NCI-H345 (cell line): ENCODE measurements around the gene ZNF474.

Experiments
- DNase-seq: peaks from one replicate; lab custom pipeline; 2025; lab: John Stamatoyannopoulos, UW

Gene ZNF474

DNA sequence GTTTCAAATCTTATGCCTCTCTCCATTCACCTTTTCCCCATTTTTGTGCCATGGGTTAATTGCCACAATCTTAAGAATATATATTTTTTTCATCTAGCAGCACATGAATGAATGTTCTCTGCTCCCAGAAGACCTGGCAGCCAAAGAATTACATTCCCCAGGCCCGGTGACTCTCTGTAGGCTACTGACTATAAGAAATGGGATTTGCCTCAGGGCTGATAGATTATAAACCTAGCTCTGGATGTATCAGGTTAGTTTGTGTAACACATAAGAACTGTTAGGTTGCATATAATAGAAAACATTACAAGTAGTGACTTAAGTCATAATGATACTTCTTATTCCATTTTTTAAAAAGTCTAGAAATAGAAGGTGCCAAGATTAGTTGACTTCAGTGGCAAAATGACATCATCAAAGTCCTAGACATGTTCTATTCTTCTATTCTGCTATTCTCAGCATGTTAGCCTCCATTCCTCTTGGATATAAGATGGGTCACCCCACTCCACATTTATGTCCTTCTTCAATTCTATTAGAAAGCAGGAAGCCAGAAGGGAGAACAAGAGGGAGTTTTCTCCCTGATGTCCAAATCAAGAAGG lies 10.9 kb upstream of the ZNF474 start:
- no peak for DNase-seq

DNA sequence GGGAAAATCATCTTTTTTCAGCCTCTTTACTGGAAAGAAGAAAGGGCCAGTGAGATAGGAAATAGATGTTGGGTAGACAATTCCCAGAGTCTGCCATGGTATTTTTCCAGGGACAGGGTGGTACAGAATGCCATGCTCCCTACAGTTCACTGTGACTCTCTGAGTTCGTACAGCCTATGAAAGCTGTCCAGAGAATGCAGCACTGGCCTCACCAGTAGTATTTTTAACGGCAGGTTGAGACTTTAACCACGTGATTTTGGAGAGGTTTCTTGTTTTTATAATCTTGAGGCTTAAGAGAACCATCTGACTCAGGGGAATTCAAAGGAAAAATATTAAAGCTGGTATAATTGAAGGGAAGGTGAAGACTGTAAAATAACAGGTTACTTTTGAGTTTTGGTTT lies 10.1 kb upstream of the ZNF474 start:
- no peak for DNase-seq

DNA sequence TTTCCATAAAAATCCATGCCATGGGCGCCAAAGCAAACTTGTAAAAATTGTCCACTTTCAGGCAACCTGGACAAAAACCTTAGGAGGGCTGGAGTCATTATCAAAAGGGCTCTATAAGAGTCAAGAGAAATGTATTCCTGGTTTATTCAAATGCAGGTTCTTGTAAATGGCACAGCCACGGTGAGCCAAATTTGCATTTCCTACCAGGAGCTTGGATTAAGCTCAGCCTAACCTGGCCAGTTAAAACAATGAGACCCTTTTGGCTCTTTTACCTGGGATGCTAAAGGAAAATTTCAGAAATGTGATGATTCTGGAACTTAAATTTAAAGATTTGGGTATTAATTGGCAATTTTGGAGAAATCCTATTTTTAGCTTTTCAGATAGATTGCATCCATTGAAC lies 8.9 kb upstream of the ZNF474 start:
- no peak for DNase-seq

DNA sequence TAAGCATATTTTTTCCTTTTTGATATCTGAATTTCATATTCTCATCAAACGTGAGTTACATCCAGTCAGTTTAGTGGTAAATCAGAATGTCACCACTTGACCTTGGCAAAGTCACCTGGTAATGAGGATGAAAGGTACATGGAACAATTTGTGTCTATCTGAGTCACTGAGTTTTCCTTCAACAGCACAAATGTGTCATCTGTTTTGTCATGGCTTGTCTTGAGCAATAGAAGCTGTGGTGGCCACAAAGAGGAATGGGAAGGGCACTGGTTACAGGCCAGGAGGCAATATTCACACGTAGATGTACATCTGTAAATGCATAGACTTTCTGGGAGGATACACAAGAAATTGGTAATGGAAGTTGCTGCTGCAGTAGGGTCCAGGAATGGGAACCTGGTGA lies 8.4 kb upstream of the ZNF474 start:
- DNase-seq: no peak

DNA sequence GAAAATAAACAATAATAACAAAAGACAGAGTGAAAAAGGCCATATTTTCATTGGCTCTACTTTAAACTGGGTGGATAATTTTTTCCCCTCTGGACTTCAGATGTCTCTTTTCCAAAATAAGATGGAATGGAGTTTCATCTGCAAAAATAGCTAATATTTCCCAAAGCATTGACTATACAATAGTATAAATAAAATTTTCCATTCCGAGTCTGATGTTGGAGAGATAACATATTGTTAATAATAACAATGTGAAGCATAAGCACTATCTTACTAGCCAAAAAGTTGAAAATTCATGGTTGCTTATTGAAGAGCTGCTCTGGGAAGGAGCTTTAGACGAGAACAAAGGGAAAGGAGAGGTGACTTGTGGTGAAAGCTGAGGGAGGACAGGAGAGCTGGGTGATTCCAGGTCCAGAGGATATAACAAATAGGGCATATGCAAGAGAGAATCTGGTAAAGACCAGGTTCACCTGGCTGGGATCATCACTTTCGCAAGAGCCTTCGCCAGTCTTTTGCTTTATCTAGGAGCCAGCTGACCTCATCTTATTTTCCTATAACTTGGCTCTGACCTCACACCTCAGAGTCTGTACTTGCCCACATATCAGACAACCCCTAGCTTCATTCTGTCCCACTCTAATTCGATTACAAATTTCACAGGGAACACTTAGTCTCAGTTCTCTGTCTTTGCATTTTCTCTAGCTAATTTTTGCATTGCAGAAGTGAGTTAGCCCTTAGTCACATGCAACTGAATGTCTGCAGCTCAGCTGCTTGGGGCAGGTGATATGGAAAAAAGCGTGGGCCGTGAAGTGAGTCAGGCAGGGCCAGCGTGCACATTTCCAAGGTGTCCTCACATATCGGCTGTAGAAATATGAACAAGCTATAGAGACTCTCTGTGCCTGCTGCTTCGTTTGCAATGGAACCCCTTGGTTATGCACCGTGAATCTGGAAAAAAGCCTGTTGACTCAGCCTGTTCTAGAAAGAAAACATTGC lies 7.6 kb upstream of the ZNF474 start:
- DNase-seq: no peak

DNA sequence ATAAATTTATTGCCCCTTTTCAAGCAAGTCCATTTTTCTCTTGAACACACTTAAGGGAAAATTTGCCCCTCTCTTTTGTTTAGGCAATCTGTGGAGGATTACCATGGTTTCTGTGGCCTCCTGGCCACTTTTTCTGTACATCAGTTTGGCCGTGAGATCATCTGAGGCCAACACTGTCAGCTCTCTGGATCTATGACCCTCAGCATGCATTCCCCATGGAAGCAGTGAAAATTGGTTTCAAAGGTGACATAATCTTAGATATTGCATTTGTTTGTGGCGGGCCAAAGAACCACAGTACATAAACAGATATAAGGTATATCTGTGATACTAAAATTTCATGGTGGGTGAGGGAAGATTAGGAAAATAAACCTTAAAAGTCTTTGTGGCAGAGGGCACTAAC lies 4.6 kb upstream of the ZNF474 start:
- no peak for DNase-seq

DNA sequence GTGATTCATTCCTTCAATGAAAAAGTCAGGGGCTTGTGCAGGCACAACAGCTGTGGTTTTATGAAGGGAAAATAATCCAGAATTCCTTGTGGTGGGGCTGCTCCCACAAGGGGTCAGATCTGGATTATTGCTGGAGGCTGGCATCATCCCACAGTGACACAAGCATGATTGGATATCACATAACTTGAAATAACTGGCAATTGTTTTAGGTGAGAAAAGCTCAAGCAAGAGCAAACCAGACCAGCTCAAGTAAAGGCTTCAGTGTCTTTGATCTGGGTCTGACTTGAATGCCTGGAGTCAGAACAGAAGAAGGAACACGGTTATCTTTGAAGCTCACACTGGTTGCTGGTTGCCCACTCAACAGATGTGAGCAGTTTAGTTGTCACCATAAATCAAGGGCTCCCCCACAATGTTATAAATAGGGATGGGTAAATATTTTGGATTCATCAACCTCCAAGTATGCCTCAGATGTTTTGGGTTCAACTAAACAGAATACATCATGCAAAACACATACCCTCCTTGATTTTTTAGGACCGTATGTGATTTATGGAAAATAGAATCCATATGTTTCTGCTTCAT lies 3.1 kb upstream of the ZNF474 start:
- no peak for DNase-seq

DNA sequence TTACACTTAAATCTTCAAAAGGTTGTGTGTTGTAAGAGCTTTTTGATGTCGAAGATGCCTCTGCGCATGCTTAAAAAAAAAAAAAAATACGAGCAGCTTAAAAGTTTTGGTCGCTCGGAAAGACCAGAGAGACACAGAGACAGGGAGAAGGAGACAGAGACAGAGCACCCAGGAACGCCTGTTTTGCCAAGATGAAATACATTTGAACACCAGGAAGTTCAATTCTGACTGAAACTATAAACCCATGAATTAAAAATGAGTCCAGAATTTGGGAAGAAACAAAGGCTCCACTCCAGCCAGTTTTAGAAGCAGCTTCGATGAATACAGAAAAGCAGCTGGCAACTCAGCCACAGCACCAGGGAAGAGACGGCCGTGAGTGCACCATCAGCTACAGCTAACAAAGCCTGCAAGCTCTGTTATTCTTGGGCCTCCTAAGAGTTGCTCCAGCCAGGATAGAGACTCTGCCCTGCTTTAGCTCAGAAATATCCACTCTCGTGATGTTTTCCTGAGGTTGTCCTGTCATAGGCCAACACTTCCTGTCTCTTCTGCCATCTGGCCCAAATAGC lies 2.5 kb upstream of the ZNF474 start:
- no peak for DNase-seq

DNA sequence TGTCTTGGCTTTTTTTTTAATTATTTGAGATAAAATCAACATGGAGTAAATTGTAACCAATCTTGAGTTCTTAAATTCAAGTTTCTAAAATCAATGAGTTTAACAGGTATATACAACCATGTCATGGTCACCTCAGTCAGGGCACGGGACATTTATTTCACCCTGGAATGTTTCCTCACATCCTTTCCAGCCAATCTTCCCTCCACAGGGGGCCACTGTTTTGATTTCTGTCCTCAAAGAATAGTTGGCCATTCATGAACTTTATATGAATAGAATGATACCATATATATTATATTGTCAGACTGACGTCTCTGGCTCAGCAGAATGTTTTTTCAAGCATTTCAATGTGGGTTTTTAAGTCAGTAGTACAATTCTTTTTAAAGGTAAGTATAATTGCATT lies 806 bp downstream of the ZNF474 start:
- no peak for DNase-seq

DNA sequence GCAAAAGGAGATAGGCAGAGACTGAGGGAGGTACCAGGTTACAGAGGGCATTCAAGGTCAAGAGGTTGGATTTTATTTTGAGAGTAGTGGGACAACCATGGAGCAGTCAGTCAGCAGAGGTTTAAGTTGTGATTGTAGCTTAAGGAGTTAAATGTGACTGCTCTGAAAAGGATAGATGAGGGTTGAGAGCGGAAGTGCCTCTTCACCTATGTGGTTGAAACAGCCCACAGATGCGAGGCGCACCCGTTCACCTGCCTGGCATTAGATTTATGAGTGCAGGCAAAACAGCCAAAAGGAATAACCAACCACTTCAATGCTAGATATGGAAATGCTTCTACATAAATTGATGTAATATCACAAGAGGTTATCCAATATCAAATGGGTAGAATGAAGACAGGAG lies 8.4 kb downstream of the ZNF474 start:
- no peak for DNase-seq

DNA sequence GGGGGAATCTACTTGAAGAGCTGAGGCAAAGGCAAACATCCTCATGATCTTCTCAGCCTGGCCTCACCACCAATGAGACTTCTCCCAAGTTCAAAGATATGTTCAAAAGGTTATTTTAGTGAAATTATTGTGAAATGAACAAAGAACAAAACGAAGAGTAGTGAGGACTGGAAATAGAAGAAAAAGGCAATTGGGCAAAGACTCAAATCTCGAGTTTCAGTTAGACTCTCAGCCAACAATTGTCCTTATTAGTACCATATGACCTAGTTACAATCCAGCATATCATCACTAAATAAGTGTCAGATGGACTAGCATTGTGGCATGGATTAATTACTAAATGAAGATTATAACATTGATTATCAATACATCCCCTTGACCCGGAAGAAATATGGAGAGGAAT lies 9.0 kb downstream of the ZNF474 start:
- no peak for DNase-seq

DNA sequence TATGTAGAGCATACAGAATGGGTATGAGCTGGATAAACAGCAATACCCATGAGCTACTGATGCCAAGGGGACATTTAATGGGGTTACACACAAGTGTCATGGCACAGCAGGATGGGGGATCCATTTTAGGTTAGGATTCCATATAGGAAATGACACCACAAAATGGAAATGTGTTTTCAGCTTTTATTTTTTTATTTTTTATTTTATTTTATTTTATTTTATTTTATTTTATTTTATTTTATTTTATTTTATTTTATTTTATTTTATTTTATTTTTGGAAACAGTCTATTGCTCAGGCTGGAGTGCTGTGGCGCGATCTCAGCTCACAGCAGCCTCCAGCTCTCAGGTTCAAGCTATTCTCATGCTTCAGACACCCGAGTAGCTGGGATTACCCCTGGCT lies 11.6 kb downstream of the ZNF474 start:
- no peak for DNase-seq

DNA sequence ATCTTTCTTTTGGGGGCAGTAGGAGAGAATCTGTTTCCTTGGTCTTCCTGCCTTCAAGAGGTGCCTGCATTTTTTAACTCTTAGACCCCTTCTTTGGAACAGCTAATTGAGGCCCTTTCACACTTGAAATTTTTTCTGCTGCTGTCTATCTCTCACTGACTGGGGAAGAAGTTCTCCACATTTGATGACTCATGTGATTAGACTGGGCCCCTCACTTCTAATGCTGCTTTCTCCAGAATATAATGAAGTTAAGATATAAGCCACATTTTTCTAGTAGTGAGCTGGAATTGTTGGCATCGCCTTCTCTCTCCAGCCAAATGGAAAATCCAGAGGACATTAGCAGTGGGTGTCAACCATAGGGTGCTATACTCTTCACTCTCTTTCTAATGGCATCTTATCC lies 12.4 kb downstream of the ZNF474 start:
- no peak for DNase-seq

DNA sequence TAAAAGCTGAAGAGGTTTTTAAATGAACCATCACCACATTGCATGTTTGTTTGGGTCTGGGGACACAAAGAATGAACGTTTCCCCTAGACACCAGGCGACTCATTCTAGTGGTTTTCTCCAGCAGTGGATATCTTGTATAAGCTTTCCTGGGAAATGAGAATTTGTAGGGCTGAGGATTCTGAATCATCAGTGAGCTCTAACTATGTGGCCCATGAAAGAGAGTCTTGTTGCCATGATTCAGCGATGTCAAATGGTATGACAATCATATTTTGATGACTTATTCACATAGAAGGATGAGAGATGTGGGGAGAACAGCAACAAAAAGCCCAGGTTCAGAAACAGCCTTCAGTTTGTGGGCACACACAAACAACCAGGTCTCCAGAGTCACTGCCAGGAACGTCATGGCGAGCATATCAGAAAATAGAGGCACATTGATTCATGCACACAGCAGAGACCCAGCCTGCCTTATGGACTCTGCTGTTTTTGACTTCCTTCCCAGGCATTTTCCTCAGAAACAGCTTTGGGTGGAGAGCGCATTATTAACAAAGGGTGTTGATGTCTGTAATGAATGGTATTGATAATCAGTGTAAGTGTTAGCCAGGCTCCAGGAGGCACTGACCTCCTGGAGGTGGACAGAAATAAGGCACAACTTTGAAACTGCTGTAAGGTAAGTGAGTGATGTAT lies 13.3 kb downstream of the ZNF474 start:
- no peak for DNase-seq

DNA sequence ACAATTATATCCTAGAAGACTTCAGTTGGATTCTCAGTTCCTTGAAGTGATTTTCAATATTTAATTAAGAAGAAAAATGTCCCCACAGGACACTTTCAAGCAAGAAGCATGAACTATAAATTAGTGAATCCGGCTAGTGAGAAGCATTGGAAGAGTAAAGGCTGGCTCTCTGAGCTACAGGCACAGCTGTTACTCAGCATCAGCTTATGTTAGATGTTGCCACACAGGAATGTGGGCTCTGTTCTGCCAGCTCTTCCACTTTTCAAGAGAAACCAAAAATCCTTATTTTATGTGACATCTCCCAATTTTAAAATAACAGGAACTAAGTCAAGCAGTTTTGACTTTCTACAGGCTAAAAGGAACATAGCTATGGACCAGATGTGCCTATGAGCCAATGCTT lies 14.9 kb downstream of the ZNF474 start:
- DNase-seq: no peak

DNA sequence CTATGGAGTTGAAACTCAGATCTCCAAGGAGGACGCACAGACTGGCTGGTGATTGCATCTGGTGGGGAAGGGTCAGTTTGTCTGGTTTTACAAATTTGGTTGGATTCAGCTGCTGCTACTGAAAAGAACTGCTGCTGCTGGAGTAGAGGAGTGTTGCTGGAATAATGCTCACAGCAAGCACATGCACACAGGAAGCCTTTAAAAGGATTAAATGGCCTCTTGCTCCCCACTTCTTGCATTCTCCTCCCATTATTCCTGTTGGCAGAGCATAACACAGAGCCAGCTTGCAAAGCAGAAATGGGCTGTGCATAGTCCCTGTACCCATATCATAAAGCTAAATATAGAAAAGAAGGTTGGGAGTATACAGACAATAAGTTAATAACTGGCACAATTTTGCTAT lies 16.6 kb downstream of the ZNF474 start:
- no peak for DNase-seq

DNA sequence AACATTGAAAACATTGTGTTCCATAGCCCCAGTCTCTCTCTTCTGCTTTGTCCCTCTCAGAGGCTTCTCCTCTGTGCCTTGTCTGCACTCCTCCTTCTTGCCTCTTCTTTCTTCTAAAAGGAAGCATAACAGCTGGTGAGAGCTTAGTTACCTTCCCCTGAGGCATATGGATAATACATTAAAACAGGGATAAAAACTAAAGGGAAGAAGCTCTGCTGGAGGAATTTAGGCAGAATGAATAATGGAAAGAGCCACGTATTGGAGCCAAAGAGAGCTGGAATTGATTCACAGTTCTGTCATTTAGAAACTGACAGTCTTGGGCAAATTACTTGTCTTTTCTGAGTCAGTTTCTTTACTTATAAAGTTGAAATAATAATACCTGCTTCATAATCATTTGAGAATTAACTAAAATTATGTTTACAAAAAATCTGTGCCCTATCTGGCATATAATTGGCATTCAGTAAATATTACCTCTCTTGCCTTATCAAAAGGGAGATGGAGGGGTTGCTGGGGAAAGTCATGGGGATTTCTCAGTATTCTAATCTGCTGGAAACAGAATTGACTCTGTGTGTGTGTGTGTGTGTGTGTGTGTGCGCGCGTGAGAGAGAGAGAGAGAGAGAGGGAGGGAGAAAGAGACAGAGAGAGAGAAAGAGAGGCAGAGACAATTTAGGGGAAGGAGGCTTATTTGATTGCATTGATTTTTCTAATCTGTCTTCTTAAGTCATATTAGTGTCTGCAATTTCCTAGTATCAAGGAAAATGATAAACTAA lies 20.2 kb downstream of the ZNF474 start:
- DNase-seq: no peak

DNA sequence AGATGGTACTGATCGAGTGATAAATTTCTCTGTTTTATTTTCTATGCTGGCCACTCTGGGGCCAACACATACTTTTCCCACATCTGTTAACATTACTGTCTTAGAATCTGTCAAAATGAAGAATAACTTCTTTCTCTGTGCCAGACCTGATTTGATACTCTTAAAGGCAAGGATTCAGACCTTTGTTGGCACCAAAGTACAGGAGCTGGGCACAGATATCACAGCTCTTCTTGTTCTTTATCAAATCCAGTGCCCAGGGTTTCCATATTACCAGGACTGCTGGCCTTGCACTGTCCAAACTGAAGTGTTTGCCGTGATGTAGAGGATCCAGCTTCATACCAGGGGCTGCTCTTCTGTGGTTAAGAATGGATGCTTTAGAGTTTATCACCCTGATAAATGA lies 20.9 kb downstream of the ZNF474 start:
- no peak for DNase-seq

DNA sequence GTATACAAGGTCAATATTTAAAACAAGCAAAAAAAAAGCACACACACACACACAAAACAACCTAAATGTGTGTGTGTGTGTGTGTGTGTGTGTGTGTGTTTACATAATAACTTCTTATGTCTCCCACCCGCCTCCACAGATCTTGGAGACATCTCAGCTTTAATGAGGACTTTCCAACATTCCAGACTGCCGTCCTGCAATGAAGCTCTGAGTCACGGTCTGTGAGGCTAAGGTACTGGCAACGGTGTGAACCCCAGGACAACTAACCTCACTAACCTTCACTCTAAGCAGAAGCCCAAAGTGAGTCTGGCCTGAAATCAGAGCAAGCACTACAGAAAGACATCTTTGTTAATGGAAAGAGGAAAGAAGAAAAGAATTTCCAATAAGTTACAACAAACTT lies 22.3 kb downstream of the ZNF474 start:
- DNase-seq: no peak

DNA sequence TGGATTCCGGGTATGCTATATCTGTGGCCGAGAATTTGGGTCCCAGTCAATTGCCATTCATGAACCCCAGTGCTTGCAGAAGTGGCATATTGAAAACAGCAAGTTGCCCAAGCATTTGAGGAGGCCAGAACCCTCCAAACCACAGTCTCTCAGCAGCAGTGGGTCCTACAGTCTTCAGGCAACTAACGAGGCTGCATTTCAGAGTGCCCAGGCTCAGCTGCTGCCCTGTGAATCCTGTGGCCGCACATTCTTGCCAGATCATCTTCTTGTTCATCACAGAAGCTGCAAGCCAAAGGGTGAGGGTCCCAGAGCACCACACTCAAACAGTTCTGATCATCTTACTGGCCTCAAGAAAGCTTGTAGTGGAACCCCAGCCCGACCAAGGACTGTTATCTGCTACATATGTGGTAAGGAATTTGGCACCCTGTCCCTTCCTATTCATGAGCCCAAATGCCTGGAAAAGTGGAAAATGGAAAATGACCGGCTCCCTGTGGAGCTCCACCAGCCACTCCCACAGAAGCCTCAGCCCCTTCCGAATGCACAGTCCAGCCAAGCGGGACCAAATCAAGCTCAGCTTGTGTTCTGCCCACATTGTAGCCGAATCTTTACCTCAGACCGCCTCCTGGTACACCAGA lies 23.0 kb downstream of the ZNF474 start:
- DNase-seq: no peak

DNA sequence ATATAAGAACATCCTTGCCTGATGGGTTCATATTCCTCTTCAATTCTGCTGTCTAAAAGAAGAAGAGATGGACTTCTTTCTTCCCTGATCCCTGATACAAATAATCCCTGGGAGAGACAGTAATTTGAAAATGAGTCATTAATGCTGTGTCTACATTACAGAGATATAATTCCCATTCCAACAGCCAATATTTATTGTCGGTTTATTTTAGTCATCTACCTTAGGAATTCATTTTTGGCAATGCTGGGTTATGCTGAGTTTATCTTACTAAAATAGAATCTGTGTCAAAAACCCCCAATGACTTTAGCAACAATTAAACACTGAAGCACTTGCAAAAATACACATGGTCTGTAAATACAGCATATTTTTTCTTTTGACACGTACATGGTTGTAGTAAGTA lies 23.9 kb downstream of the ZNF474 start:
- DNase-seq: no peak
